ENCODE measurements around the gene TNFRSF1B.

TNFRSF1B gene

GRCh38 chr1:12230549-12231275, 63.9 kb downstream of the TNFRSF1B start:
- H4K20me1 ChIP-seq (ENCODE audit: control insufficient read depth, insufficient read depth, low read depth, low read length): peaks cover 2% of the 10 kb centered on the region; the same call in 1 of the 2 replicates
- H3K27me3 ChIP-seq (ENCODE audit: control insufficient read depth, low read length): peaks cover 3% of the 10 kb centered on the region; the same call in 1 of the 2 replicates
- H3K9me2 ChIP-seq (replicated peaks; ENCODE audit: control insufficient read depth, low read length): no peaks in the 10 kb centered on the region
- peak overlapping the region; percentile 77 for H3K4me3 ChIP-seq (ENCODE audit: low read length)
- H3F3A ChIP-seq (ENCODE audit: control insufficient read depth, insufficient read depth): no peaks in the 10 kb centered on the region
- H3K4me1 ChIP-seq (ENCODE audit: control insufficient read depth, low read length): peaks cover 9% of the 10 kb centered on the region
- TF ChIP-seq, protein P1, sequence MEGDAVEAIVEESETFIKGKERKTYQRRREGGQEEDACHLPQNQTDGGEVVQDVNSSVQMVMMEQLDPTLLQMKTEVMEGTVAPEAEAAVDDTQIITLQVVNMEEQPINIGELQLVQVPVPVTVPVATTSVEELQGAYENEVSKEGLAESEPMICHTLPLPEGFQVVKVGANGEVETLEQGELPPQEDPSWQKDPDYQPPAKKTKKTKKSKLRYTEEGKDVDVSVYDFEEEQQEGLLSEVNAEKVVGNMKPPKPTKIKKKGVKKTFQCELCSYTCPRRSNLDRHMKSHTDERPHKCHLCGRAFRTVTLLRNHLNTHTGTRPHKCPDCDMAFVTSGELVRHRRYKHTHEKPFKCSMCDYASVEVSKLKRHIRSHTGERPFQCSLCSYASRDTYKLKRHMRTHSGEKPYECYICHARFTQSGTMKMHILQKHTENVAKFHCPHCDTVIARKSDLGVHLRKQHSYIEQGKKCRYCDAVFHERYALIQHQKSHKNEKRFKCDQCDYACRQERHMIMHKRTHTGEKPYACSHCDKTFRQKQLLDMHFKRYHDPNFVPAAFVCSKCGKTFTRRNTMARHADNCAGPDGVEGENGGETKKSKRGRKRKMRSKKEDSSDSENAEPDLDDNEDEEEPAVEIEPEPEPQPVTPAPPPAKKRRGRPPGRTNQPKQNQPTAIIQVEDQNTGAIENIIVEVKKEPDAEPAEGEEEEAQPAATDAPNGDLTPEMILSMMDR (IDR thresholded peaks at IDR 0.05; ENCODE audit: low read depth, low read length, poor library complexity, severe bottlenecking): no peak
- no peak for TF ChIP-seq EZH2phosphoT487 (IDR thresholded peaks at IDR 0.05; ENCODE audit: borderline replicate concordance, low read length)
- H3K36me3 ChIP-seq (ENCODE audit: control insufficient read depth, low read length): no peaks in the 10 kb centered on the region; the same call in 1 of the 2 replicates
- H3K79me2 ChIP-seq (ENCODE audit: control insufficient read depth, low read length): peaks cover 25% of the 10 kb centered on the region
- peak overlapping the region; percentile 95 for H3K4me2 ChIP-seq (ENCODE audit: low read length)
- H3K9me3 ChIP-seq (ENCODE audit: control insufficient read depth, insufficient read depth, low read length): no peaks in the 10 kb centered on the region
- no peak overlapping the region for H3K27ac ChIP-seq (ENCODE audit: low read depth, low read length)

GRCh38 chr1:12231276-12231595, 64.4 kb downstream of the TNFRSF1B start:
- H3K4me2 ChIP-seq (ENCODE audit: low read length): peak overlapping the region; percentile 95
- peak overlapping the region; percentile 77 for H3K4me3 ChIP-seq (ENCODE audit: low read length)
- H3F3A ChIP-seq (ENCODE audit: control insufficient read depth, insufficient read depth): no peaks in the 10 kb centered on the region
- no peak overlapping the region for H3K27ac ChIP-seq (ENCODE audit: low read depth, low read length)
- H3K27me3 ChIP-seq (ENCODE audit: control insufficient read depth, low read length): peaks cover 3% of the 10 kb centered on the region; the same call in 1 of the 2 replicates
- H3K36me3 ChIP-seq (ENCODE audit: control insufficient read depth, low read length): no peaks in the 10 kb centered on the region; the same call in 1 of the 2 replicates
- peaks cover 9% of the 10 kb centered on the region for H3K4me1 ChIP-seq (ENCODE audit: control insufficient read depth, low read length)
- H3K79me2 ChIP-seq (ENCODE audit: control insufficient read depth, low read length): peaks cover 25% of the 10 kb centered on the region
- no peak for TF ChIP-seq EZH2phosphoT487 (IDR thresholded peaks at IDR 0.05; ENCODE audit: borderline replicate concordance, low read length)
- TF ChIP-seq, protein P1 (IDR thresholded peaks at IDR 0.05; ENCODE audit: low read depth, low read length, poor library complexity, severe bottlenecking): no peak
- no peaks in the 10 kb centered on the region for H3K9me2 ChIP-seq (replicated peaks; ENCODE audit: control insufficient read depth, low read length)
- no peaks in the 10 kb centered on the region for H3K9me3 ChIP-seq (ENCODE audit: control insufficient read depth, insufficient read depth, low read length)
- H4K20me1 ChIP-seq (ENCODE audit: control insufficient read depth, insufficient read depth, low read depth, low read length): peaks cover 2% of the 10 kb centered on the region; the same call in 1 of the 2 replicates

GRCh38 chr1:12232221-12232620, 65.4 kb downstream of the TNFRSF1B start:
- Histone ChIP-seq H3K9me3 (ENCODE audit: control insufficient read depth, insufficient read depth, low read length) (no peaks in the 10 kb centered on the region), H3K4me2 (ENCODE audit: low read length) (no peak overlapping the region), H3K9me2 (replicated peaks; ENCODE audit: control insufficient read depth, low read length) (no peaks in the 10 kb centered on the region), H3K27me3 (ENCODE audit: control insufficient read depth, low read length) (peaks cover 3% of the 10 kb centered on the region; the same call in 1 of the 2 replicates), H3K79me2 (ENCODE audit: control insufficient read depth, low read length) (peaks cover 25% of the 10 kb centered on the region), H3K4me3 (ENCODE audit: low read length) (no peak overlapping the region), H4K20me1 (ENCODE audit: control insufficient read depth, insufficient read depth, low read depth, low read length) (peaks cover 2% of the 10 kb centered on the region; the same call in 1 of the 2 replicates), H3F3A (ENCODE audit: control insufficient read depth, insufficient read depth) (no peaks in the 10 kb centered on the region), H3K27ac (ENCODE audit: low read depth, low read length) (no peak overlapping the region), H3K4me1 (ENCODE audit: control insufficient read depth, low read length) (peaks cover 9% of the 10 kb centered on the region), H3K36me3 (ENCODE audit: control insufficient read depth, low read length) (no peaks in the 10 kb centered on the region; the same call in 1 of the 2 replicates)
- TF ChIP-seq EZH2phosphoT487 (IDR thresholded peaks at IDR 0.05; ENCODE audit: borderline replicate concordance, low read length): no peak
- TF ChIP-seq, protein P1 (IDR thresholded peaks at IDR 0.05; ENCODE audit: low read depth, low read length, poor library complexity, severe bottlenecking): no peak

Data from DOHH2 (cell line).